ENCODE measurements around the gene ZNF521. TPM values are rescaled to one million over a fixed set of nuclear protein-coding genes. Genes with fewer than 3 reads are reported as not detected.

Gene ZNF521
- total and polyA plus RNA-seq, 8 donors: 0.80 to 290 (median 11.1) TPM

- Histone ChIP-seq H3K4me1 (no peaks in the 10 kb centered on the region), H3K4me3 (no peak overlapping the region), H3K36me3 (no peaks in the 10 kb centered on the region), H3K27me3 (peaks cover 0 to 2% (median 0%) of the 10 kb centered on the region in 3 donors), H3K9me3 (no peaks in the 10 kb centered on the region), H3K27ac (no peak overlapping the region)
- WGBS, 5 donors: 61 to 77% (median 69%) methylated on average over 5 of the region's 5 CpGs
- intact Hi-C loops (cut with DNase I; ENCODE audit: low total_unique reads): no loop called here
- no peak for DNase-seq
- TF ChIP-seq POLR2A (IDR thresholded peaks at IDR 0.05) (no peak), POLR2AphosphoS5 (IDR thresholded peaks at IDR 0.05) (no peak), EP300 (IDR thresholded peaks at IDR 0.05) (no peak)
- TF ChIP-seq, protein P1, sequence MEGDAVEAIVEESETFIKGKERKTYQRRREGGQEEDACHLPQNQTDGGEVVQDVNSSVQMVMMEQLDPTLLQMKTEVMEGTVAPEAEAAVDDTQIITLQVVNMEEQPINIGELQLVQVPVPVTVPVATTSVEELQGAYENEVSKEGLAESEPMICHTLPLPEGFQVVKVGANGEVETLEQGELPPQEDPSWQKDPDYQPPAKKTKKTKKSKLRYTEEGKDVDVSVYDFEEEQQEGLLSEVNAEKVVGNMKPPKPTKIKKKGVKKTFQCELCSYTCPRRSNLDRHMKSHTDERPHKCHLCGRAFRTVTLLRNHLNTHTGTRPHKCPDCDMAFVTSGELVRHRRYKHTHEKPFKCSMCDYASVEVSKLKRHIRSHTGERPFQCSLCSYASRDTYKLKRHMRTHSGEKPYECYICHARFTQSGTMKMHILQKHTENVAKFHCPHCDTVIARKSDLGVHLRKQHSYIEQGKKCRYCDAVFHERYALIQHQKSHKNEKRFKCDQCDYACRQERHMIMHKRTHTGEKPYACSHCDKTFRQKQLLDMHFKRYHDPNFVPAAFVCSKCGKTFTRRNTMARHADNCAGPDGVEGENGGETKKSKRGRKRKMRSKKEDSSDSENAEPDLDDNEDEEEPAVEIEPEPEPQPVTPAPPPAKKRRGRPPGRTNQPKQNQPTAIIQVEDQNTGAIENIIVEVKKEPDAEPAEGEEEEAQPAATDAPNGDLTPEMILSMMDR (IDR thresholded peaks at IDR 0.05): no peak
Measured at GRCh38 chr18:25261768-25262167, 90.2 kb downstream of the ZNF521 start.

GRCh38 chr18:25256439-25256838 is 95.5 kb downstream of the ZNF521 start:
- no peak for DNase-seq
- no peak overlapping the region for H3K27ac ChIP-seq
- TF ChIP-seq POLR2A (IDR thresholded peaks at IDR 0.05) (no peak), POLR2AphosphoS5 (IDR thresholded peaks at IDR 0.05) (no peak), EP300 (IDR thresholded peaks at IDR 0.05) (no peak)
- TF ChIP-seq, protein P1 (IDR thresholded peaks at IDR 0.05): no peak
- H3K4me3 ChIP-seq: no peak overlapping the region
- no peaks in the 10 kb centered on the region for H3K9me3 ChIP-seq
- WGBS, 5 donors: 83 to 89% (median 86%) methylated on average over 4 of the region's 4 CpGs
- intact Hi-C loops (cut with DNase I; ENCODE audit: low total_unique reads): no loop called here
- no peaks in the 10 kb centered on the region for H3K36me3 ChIP-seq
- H3K27me3 ChIP-seq: no peaks in the 10 kb centered on the region
- no peaks in the 10 kb centered on the region for H3K4me1 ChIP-seq

- Histone ChIP-seq H3K9me3 (no peaks in the 10 kb centered on the region), H3K27ac (no peak overlapping the region), H3K27me3 (no peaks in the 10 kb centered on the region), H3K36me3 (no peaks in the 10 kb centered on the region), H3K4me1 (peaks cover 0 to 19% (median 15%) of the 10 kb centered on the region in 4 donors), H3K4me3 (no peak overlapping the region)
- 89 to 95% (median 95%) methylated on average over 1 of the region's 1 CpG for WGBS, 5 donors
- no peak for TF ChIP-seq POLR2A (IDR thresholded peaks at IDR 0.05)
- TF ChIP-seq, protein P1 (IDR thresholded peaks at IDR 0.05): no peak
- no peak for TF ChIP-seq EP300 (IDR thresholded peaks at IDR 0.05)
- intact Hi-C loops (cut with DNase I; ENCODE audit: low total_unique reads): no loop called here
- DNase-seq: no peak
Measured at GRCh38 chr18:25253779-25254178, 98.2 kb downstream of the ZNF521 start.

GRCh38 chr18:25253136-25253535 is 98.8 kb downstream of the ZNF521 start:
- no peaks in the 10 kb centered on the region for H3K9me3 ChIP-seq
- TF ChIP-seq EP300 (IDR thresholded peaks at IDR 0.05) (no peak), POLR2A (IDR thresholded peaks at IDR 0.05) (no peak), POLR2AphosphoS5 (IDR thresholded peaks at IDR 0.05) (no peak)
- TF ChIP-seq, protein P1 (IDR thresholded peaks at IDR 0.05): no peak
- DNase-seq: no peak
- H3K27me3 ChIP-seq: no peaks in the 10 kb centered on the region
- no peak overlapping the region for H3K27ac ChIP-seq
- no peak overlapping the region for H3K4me3 ChIP-seq
- WGBS, 5 donors: 50 to 60% (median 58%) methylated on average over 1 of the region's 1 CpG
- peaks cover 0 to 23% (median 19%) of the 10 kb centered on the region in 4 donors for H3K4me1 ChIP-seq
- intact Hi-C loops (cut with DNase I; ENCODE audit: low total_unique reads): no loop called here
- no peaks in the 10 kb centered on the region for H3K36me3 ChIP-seq
